Adrenal gland (tissue), 12 donors: Measurements from ENCODE around the gene H6PD. TPM values are rescaled to one million over a fixed set of nuclear protein-coding genes. Genes with fewer than 3 reads are reported as not detected.

ENCODE experiments used
- DNase-seq, 7 donors: peaks; one replicate each; pipeline ENCODE4 v3.0.0-alpha.2; 2019 to 2020
- H3K27ac ChIP-seq, 5 donors: fragments of 200-600 bp; sonication (generic) in 4 of 5; 1 replicate in 3 of 5; 2 replicates in 2 of 5; pipeline versions ENCODE4 v1.5.1 to v1.8.0; 2016 to 2020; ENCODE audit warnings: mild to moderate bottlenecking in 1 of 5
- H3K27me3 ChIP-seq: fragments of 200-600 bp; 2 replicates; pipeline ENCODE4 v1.8.0; 2021
- H3K36me3 ChIP-seq, 2 donors: fragments of 200-600 bp; replicated peaks in 1 of 2; 1 replicate in 1 of 2; 2 replicates in 1 of 2; pipeline versions ENCODE4 v1.5.1 to v1.8.0; 2018 to 2022
- H3K4me1 ChIP-seq, 2 donors: fragments of 200-600 bp; replicated peaks in 1 of 2; 1 replicate in 1 of 2; 2 replicates in 1 of 2; pipeline versions ENCODE4 v1.5.1 to v1.8.0; 2018 to 2021
- H3K4me3 ChIP-seq, 4 donors: fragments of 200-600 bp; sonication (generic) in 3 of 4; one replicate each; pipeline ENCODE4 v1.5.1; 2016 to 2018
- H3K9me3 ChIP-seq, 3 donors: fragments of 200-600 bp; sonication (generic) in 1 of 3; replicated peaks in 1 of 3; 1 replicate in 2 of 3; 2 replicates in 1 of 3; pipeline versions ENCODE4 v1.5.1 to v1.8.0; 2016 to 2021
- CTCF ChIP-seq, 6 experiments: fragments of 450-650 bp in 4 of 6; fragments of 200-600 bp in 2 of 6; sonication (generic) in 1 of 6; IDR thresholded peaks; 1 replicate in 5 of 6; 2 replicates in 1 of 6; pipeline versions ENCODE4 v1.5.1 to v1.8.0; 2016 to 2021; ENCODE audit warnings: antibody characterized with exemption in 6 of 6, mild to moderate bottlenecking in 2 of 6, moderate library complexity in 1 of 6
- POLR2A ChIP-seq, 2 donors: fragments of 450-650 bp; IDR thresholded peaks; one replicate each; pipeline ENCODE4 v1.6.1; 2017; ENCODE audit warnings: antibody characterized with exemption in 2 of 2, mild to moderate bottlenecking in 2 of 2, moderate library complexity in 1 of 2
- WGBS, 4 donors: extraction: QIAGEN DNeasy Blood & Tissue Kit in 2 of 4; methylation state at CpG; one replicate each; pipeline versions ENCODE4 v1.1.5 to v1.1.7; 2013 to 2017; 5-methylcytosine and 5-hydroxymethylcytosine counted together
- intact Hi-C, 2 donors: fragments of 100-400 bp; cut with DNase I; formaldehyde crosslinking; loops; one replicate each; pipeline versions ENCODE4 v1.14.1 to v1.15.0; 2022 to 2023
- polyA plus RNA-seq, 3 donors: library from polyadenylated mRNA; stranded (reverse); fragments of 200-250 nt in 2 of 3; fragments of 350-450 nt in 1 of 3; fragmentation: Illumina TruSeq in 1 of 3; extraction: RNeasy Lipid Tissue Mini Kit (QIAGEN cat#74804) in 1 of 3; gene quantifications; one replicate each; pipeline ENCODE4 v1.2.3, GENCODE V29; 2013 to 2014
- total RNA-seq, 9 donors: library from RNA; depleted of rRNA in 4 of 9; stranded (reverse); fragments of >200 nt in 4 of 9; fragments of 120-200 nt in 1 of 9; fragmentation: NEBNext Ultra II Directional in 1 of 9; extraction: Animal tissue kit (Norgen Biotek cat#: 25700) in 1 of 9; gene quantifications; one replicate each; pipeline versions ENCODE4 v1.1.0 to v1.2.4, GENCODE V29; 2013 to 2023
- donor health status: healthy with polysubstance abuse.
- donor health status: Bipolar disorder and iron deficiency.
- donor health status: DM: yes; HTN: yes; CAD: no.
- donor health status: DM: no; HTN: no; CAD: no.
- donor health status: DM: no; HTN: no; CAD: no.
- donor health status: DM: yes; HTN: yes; CAD: no.

The H6PD gene
- total and polyA plus RNA-seq, 12 donors: 20.3 to 116 (median 80.4) TPM

- Histone ChIP-seq H3K36me3 (no peaks in the 10 kb centered on the region), H3K9me3 (no peaks in the 10 kb centered on the region), H3K4me3 (no peak overlapping the region), H3K27me3 (no peaks in the 10 kb centered on the region), H3K4me1 (no peaks in the 10 kb centered on the region), H3K27ac (no peak overlapping the region)
- TF ChIP-seq CTCF (IDR thresholded peaks at IDR 0.05) (no peak), POLR2A (IDR thresholded peaks at IDR 0.05) (no peak)
- DNase-seq: no peak
- 51 to 78% (median 72%) methylated on average over 4 to 5 of the region's 5 CpGs for WGBS, 4 donors
- intact Hi-C loops: no loop called here
These were observed 27.5 kb upstream of the H6PD start for GRCh38 chr1:9207086-9207485.

GRCh38 chr1:9207715-9208114 lies 26.9 kb upstream of the H6PD start:
- Histone ChIP-seq H3K9me3 (no peaks in the 10 kb centered on the region), H3K27ac (no peak overlapping the region), H3K4me1 (no peaks in the 10 kb centered on the region), H3K27me3 (no peaks in the 10 kb centered on the region), H3K36me3 (no peaks in the 10 kb centered on the region), H3K4me3 (no peak overlapping the region)
- TF ChIP-seq CTCF (IDR thresholded peaks at IDR 0.05) (no peak), POLR2A (IDR thresholded peaks at IDR 0.05) (no peak)
- intact Hi-C loops: no loop called here
- DNase-seq: no peak
- 84 to 100% (median 91%) methylated on average over 5 of the region's 5 CpGs for WGBS, 4 donors

GRCh38 chr1:9211291-9211811 lies 23.2 kb upstream of the H6PD start:
- no peaks in the 10 kb centered on the region for H3K36me3 ChIP-seq
- H3K4me3 ChIP-seq: no peak overlapping the region
- no peaks in the 10 kb centered on the region for H3K4me1 ChIP-seq
- WGBS, 4 donors: 68 to 89% (median 77%) methylated on average over 12 to 13 of the region's 13 CpGs
- H3K9me3 ChIP-seq: no peaks in the 10 kb centered on the region
- TF ChIP-seq CTCF (IDR thresholded peaks at IDR 0.05) (no peak), POLR2A (IDR thresholded peaks at IDR 0.05) (no peak)
- no peak overlapping the region for H3K27ac ChIP-seq
- intact Hi-C loops: no loop called here
- no peak for DNase-seq
- no peaks in the 10 kb centered on the region for H3K27me3 ChIP-seq

- H3K27ac ChIP-seq: no peak overlapping the region
- TF ChIP-seq CTCF (IDR thresholded peaks at IDR 0.05): no peak
- no peak for TF ChIP-seq POLR2A (IDR thresholded peaks at IDR 0.05)
- no peaks in the 10 kb centered on the region for H3K36me3 ChIP-seq
- H3K4me3 ChIP-seq: no peak overlapping the region
- H3K27me3 ChIP-seq: no peaks in the 10 kb centered on the region
- H3K4me1 ChIP-seq: no peaks in the 10 kb centered on the region
- DNase-seq: no peak
- WGBS, 4 donors: 72 to 81% (median 76%) methylated on average over 3 of the region's 3 CpGs
- H3K9me3 ChIP-seq: no peaks in the 10 kb centered on the region
- intact Hi-C loops: no loop called here
These were observed 21.8 kb upstream of the H6PD start for GRCh38 chr1:9212735-9213134.
